ENCODE results near the gene DCUN1D2. TPM values are rescaled to one million over a fixed set of nuclear protein-coding genes. Genes with fewer than 3 reads are reported as not detected.

The DCUN1D2 gene
- total RNA-seq, 4 donors from 2014 or later: 8.7 to 51.7 (median 18.3) TPM

GRCh38 chr13:113502686-113503085 is 12.2 kb upstream of the DCUN1D2 start:
- Histone ChIP-seq H3K27me3 (no peaks in the 10 kb centered on the region), H3K4me3 (no peak overlapping the region), H3K4me1 (no peaks in the 10 kb centered on the region), H3K27ac (no peak overlapping the region), H3K36me3 (peaks cover 69% of the 10 kb centered on the region), H3K9me3 (no peaks in the 10 kb centered on the region)
- TF ChIP-seq POLR2A (IDR thresholded peaks at IDR 0.05) (no peak), EP300 (IDR thresholded peaks at IDR 0.05) (no peak), POLR2AphosphoS5 (IDR thresholded peaks at IDR 0.05) (no peak), CTCF (IDR thresholded peaks at IDR 0.05) (no peak)
- 85% methylated on average over 13 of the region's 16 CpGs for WGBS
- DNase-seq (ENCODE audit: low spot score in 2 of 2): no peak

GRCh38 chr13:113500530-113501265 is 10.2 kb upstream of the DCUN1D2 start:
- Histone ChIP-seq H3K4me3 (no peak overlapping the region), H3K4me1 (peaks cover 8% of the 10 kb centered on the region), H3K27me3 (no peaks in the 10 kb centered on the region), H3K9me3 (no peaks in the 10 kb centered on the region), H3K27ac (no peak overlapping the region), H3K36me3 (peaks cover 86% of the 10 kb centered on the region)
- TF ChIP-seq EP300 (IDR thresholded peaks at IDR 0.05) (no peak), CTCF (IDR thresholded peaks at IDR 0.05) (no peak), POLR2A (IDR thresholded peaks at IDR 0.05) (no peak), POLR2AphosphoS5 (IDR thresholded peaks at IDR 0.05) (no peak)
- 77% methylated on average over 11 of the region's 11 CpGs for WGBS
- no peak for DNase-seq (ENCODE audit: low spot score in 2 of 2)

GRCh38 chr13:113499936-113500335 is 9.4 kb upstream of the DCUN1D2 start:
- H3K27ac ChIP-seq: no peak overlapping the region
- no peak overlapping the region for H3K4me3 ChIP-seq
- no peaks in the 10 kb centered on the region for H3K27me3 ChIP-seq
- DNase-seq (ENCODE audit: low spot score in 2 of 2): no peak
- WGBS: 88% methylated on average over 4 of the region's 4 CpGs
- TF ChIP-seq EP300 (IDR thresholded peaks at IDR 0.05): no peak
- no peak for TF ChIP-seq POLR2A (IDR thresholded peaks at IDR 0.05)
- TF ChIP-seq CTCF (IDR thresholded peaks at IDR 0.05): no peak
- TF ChIP-seq POLR2AphosphoS5 (IDR thresholded peaks at IDR 0.05): no peak
- peaks cover 8% of the 10 kb centered on the region for H3K4me1 ChIP-seq
- no peaks in the 10 kb centered on the region for H3K9me3 ChIP-seq
- H3K36me3 ChIP-seq: peaks cover 87% of the 10 kb centered on the region

GRCh38 chr13:113498905-113499304 is 8.4 kb upstream of the DCUN1D2 start:
- H3K4me1 ChIP-seq: peaks cover 12% of the 10 kb centered on the region
- H3K36me3 ChIP-seq: peaks cover 82% of the 10 kb centered on the region
- no peak for DNase-seq (ENCODE audit: low spot score in 2 of 2)
- no peak for TF ChIP-seq POLR2A (IDR thresholded peaks at IDR 0.05)
- TF ChIP-seq CTCF (IDR thresholded peaks at IDR 0.05): no peak
- TF ChIP-seq POLR2AphosphoS5 (IDR thresholded peaks at IDR 0.05): no peak
- TF ChIP-seq EP300 (IDR thresholded peaks at IDR 0.05): no peak
- H3K4me3 ChIP-seq: no peak overlapping the region
- no peaks in the 10 kb centered on the region for H3K9me3 ChIP-seq
- no peaks in the 10 kb centered on the region for H3K27me3 ChIP-seq
- WGBS: 92% methylated on average over 6 of the region's 6 CpGs
- H3K27ac ChIP-seq: no peak overlapping the region

- DNase-seq (ENCODE audit: low spot score in 2 of 2): no peak
- Histone ChIP-seq H3K4me1 (peaks cover 27% of the 10 kb centered on the region), H3K27me3 (no peaks in the 10 kb centered on the region), H3K27ac (no peak overlapping the region), H3K9me3 (no peaks in the 10 kb centered on the region), H3K36me3 (peaks cover 66% of the 10 kb centered on the region), H3K4me3 (no peak overlapping the region)
- no CpG with 5 or more reads among the region's 1 CpG for WGBS
- no peak for TF ChIP-seq EP300 (IDR thresholded peaks at IDR 0.05)
- TF ChIP-seq POLR2AphosphoS5 (IDR thresholded peaks at IDR 0.05): no peak
- no peak for TF ChIP-seq POLR2A (IDR thresholded peaks at IDR 0.05)
- no peak for TF ChIP-seq CTCF (IDR thresholded peaks at IDR 0.05)
Measured at GRCh38 chr13:113497217-113497616, 6.7 kb upstream of the DCUN1D2 start.
